Sigmoid colon (tissue), 7 donors: ENCODE measurements around the gene IL3RA. TPM values are rescaled to one million over a fixed set of nuclear protein-coding genes. Genes with fewer than 3 reads are reported as not detected.
A peak's percentile ranks its signal among the peaks of the same experiment; 100 is the strongest.
"Not testable (repeated sequence)": the region's sequence is repeated elsewhere in the genome, so short reads cannot be mapped to it uniquely, and the experiment has no call there.

ENCODE experiments used
- DNase-seq: peaks from one replicate; pipeline ENCODE4 v3.0.0-alpha.2; 2019
- H3K27ac ChIP-seq, 4 donors: fragments of 200-600 bp; sonication (generic); one replicate each; pipeline ENCODE4 v1.5.1; 2016 to 2019; ENCODE audit warnings: mild to moderate bottlenecking in 1 of 4
- H3K27me3 ChIP-seq, 3 donors: fragments of 200-600 bp; sonication (generic); one replicate each; pipeline ENCODE4 v1.5.1; 2019; ENCODE audit warnings: mild to moderate bottlenecking in 1 of 3
- H3K36me3 ChIP-seq, 4 donors: fragments of 200-600 bp; sonication (generic); one replicate each; pipeline ENCODE4 v1.5.1; 2016 to 2019
- H3K4me1 ChIP-seq, 4 donors: fragments of 200-600 bp; sonication (generic); one replicate each; pipeline ENCODE4 v1.5.1; 2017 to 2019
- H3K4me3 ChIP-seq, 4 donors: fragments of 200-600 bp; sonication (generic); one replicate each; pipeline ENCODE4 v1.5.1; 2017 to 2019; ENCODE audit warnings: mild to moderate bottlenecking in 2 of 4, moderate library complexity in 1 of 4
- H3K9me3 ChIP-seq, 4 donors: fragments of 200-600 bp in 3 of 4; sonication (generic) in 3 of 4; one replicate each; pipeline versions ENCODE4 v1.5.1 to v1.6.1; 2013 to 2019
- CTCF ChIP-seq, 4 experiments: fragments of 450-650 bp in 3 of 4; fragments of 200-600 bp in 1 of 4; IDR thresholded peaks; one replicate each; pipeline ENCODE4 v1.5.1; 2016 to 2019; ENCODE audit warnings: antibody characterized with exemption in 4 of 4, mild to moderate bottlenecking in 3 of 4, moderate library complexity in 2 of 4
- EP300 ChIP-seq, 4 donors: sonication (generic); formaldehyde crosslinking; IDR thresholded peaks; one replicate each; pipeline ENCODE4 v1.6.1; 2017; ENCODE audit warnings: antibody characterized with exemption in 4 of 4
- POLR2A ChIP-seq, 2 donors: fragments of 450-650 bp; IDR thresholded peaks; one replicate each; pipeline ENCODE4 v1.6.1; 2016; ENCODE audit warnings: antibody characterized with exemption in 2 of 2, mild to moderate bottlenecking in 2 of 2, moderate library complexity in 2 of 2
- POLR2AphosphoS5 ChIP-seq, 4 donors: sonication (generic); formaldehyde crosslinking; IDR thresholded peaks; one replicate each; pipeline ENCODE4 v1.6.1; 2017; ENCODE audit warnings: antibody characterized with exemption in 4 of 4
- WGBS, 2 donors: extraction: QIAGEN DNeasy Blood & Tissue Kit; methylation state at CpG; one replicate each; pipeline ENCODE4 v1.1.7; 2013; 5-methylcytosine and 5-hydroxymethylcytosine counted together
- intact Hi-C: fragments of 100-400 bp; cut with DNase I; formaldehyde crosslinking; loops from one replicate; pipeline ENCODE4 v1.15.1; 2023
- polyA plus RNA-seq, 3 donors: library from polyadenylated mRNA; stranded (reverse); fragments of 200-250 nt; gene quantifications; one replicate each; pipeline ENCODE4 v1.2.3, GENCODE V29; 2013
- small RNA-seq, 3 donors: library from RNA; depleted of rRNA; stranded (forward); fragments of <200 nt; gene quantifications; one replicate each; pipeline ENCODE3, GENCODE V24; 2016
- total RNA-seq, 4 donors: library from RNA; depleted of rRNA; stranded (reverse); fragments of >200 nt; gene quantifications; one replicate each; pipeline ENCODE4 v1.1.0, GENCODE V29; 2016
- donor health status: healthy with polysubstance abuse.
- donor health status: Bipolar disorder and iron deficiency.
- donor health status: healthy.

IL3RA gene
- total and polyA plus RNA-seq, 7 donors = 1.2 to 13.4 (median 5.6) TPM

GRCh38 chrX:1424147-1424851 is 87.7 kb downstream of the IL3RA start:
- 84 to 87% methylated on average over 9 of the region's 9 CpGs for WGBS, 2 donors
- TF ChIP-seq EP300 (IDR thresholded peaks at IDR 0.05) = no peak

GRCh38 chrX:1425381-1425780 is 88.8 kb downstream of the IL3RA start:
- Histone ChIP-seq H3K4me3 (no peak overlapping the region), H3K27ac (no peak overlapping the region), H3K4me1 (no peaks in the 10 kb centered on the region), H3K27me3 (no peaks in the 10 kb centered on the region), H3K9me3 (peaks cover 0 to 6% (median 5%) of the 10 kb centered on the region in 4 donors), H3K36me3 (peaks cover 11 to 58% (median 27%) of the 10 kb centered on the region in 4 donors)
- peak; percentile 28 for DNase-seq
- intact Hi-C loops = no loop called here
- no peak for TF ChIP-seq POLR2AphosphoS5 (IDR thresholded peaks at IDR 0.05)
- no peak for TF ChIP-seq CTCF (IDR thresholded peaks at IDR 0.05)
- TF ChIP-seq POLR2A (IDR thresholded peaks at IDR 0.05) = no peak
- no peak for TF ChIP-seq EP300 (IDR thresholded peaks at IDR 0.05)
- WGBS, 2 donors = 87 to 88% methylated on average over 10 of the region's 10 CpGs

More at GRCh38 chrX:1424147-1424851, 87.7 kb downstream of the IL3RA start:
- Histone ChIP-seq H3K4me3 (no peak overlapping the region), H3K4me1 (no peaks in the 10 kb centered on the region), H3K9me3 (peaks cover 0 to 6% (median 5%) of the 10 kb centered on the region in 4 donors), H3K36me3 (peaks cover 11 to 63% (median 27%) of the 10 kb centered on the region in 4 donors), H3K27me3 (no peaks in the 10 kb centered on the region), H3K27ac (no peak overlapping the region)
- intact Hi-C loops = no loop called here
- DNase-seq = peak; percentile 15

- H3K27me3 ChIP-seq, intact Hi-C loops, H3K27ac ChIP-seq, H3K9me3 ChIP-seq, H3K4me3 ChIP-seq, H3K4me1 ChIP-seq: not testable (repeated sequence)
- peaks cover 11 to 49% (median 26%) of the 10 kb centered on the region in 4 donors for H3K36me3 ChIP-seq
- DNase-seq = peak; percentile 44
- WGBS, 2 donors = 92 to 93% methylated on average over 16 of the region's 16 CpGs
Measured at GRCh38 chrX:1426321-1426720, 89.7 kb downstream of the IL3RA start.

- Histone ChIP-seq H3K9me3 (peaks cover 0 to 1% (median under 1%) of the 10 kb centered on the region in 4 donors), H3K27me3 (no peaks in the 10 kb centered on the region), H3K36me3 (peaks cover 11 to 42% (median 24%) of the 10 kb centered on the region in 4 donors), H3K4me3 (no peak overlapping the region), H3K27ac (no peak overlapping the region), H3K4me1 (no peaks in the 10 kb centered on the region)
- 96 to 97% methylated on average over 32 of the region's 32 CpGs for WGBS, 2 donors
- DNase-seq = peak; percentile 53
- TF ChIP-seq POLR2AphosphoS5 (IDR thresholded peaks at IDR 0.05) = no peak
- no peak for TF ChIP-seq CTCF (IDR thresholded peaks at IDR 0.05)
- TF ChIP-seq EP300 (IDR thresholded peaks at IDR 0.05) = no peak
- TF ChIP-seq POLR2A (IDR thresholded peaks at IDR 0.05) = no peak
- intact Hi-C loops = no loop called here
Measured at GRCh38 chrX:1427756-1428155, 91.2 kb downstream of the IL3RA start.

GRCh38 chrX:1430451-1430850 is 93.9 kb downstream of the IL3RA start:
- no peak for DNase-seq
- 93 to 96% methylated on average over 10 of the region's 10 CpGs for WGBS, 2 donors

More at GRCh38 chrX:1430451-1430850, 93.9 kb downstream of the IL3RA start:
- Histone ChIP-seq H3K27me3 (no peaks in the 10 kb centered on the region), H3K4me1 (no peaks in the 10 kb centered on the region), H3K36me3 (peaks cover 4 to 45% (median 21%) of the 10 kb centered on the region in 4 donors), H3K4me3 (no peak overlapping the region), H3K27ac (no peak overlapping the region), H3K9me3 (no peaks in the 10 kb centered on the region)
- intact Hi-C loops = no loop called here
- TF ChIP-seq POLR2A (IDR thresholded peaks at IDR 0.05) = no peak
- no peak for TF ChIP-seq CTCF (IDR thresholded peaks at IDR 0.05)
- TF ChIP-seq POLR2AphosphoS5 (IDR thresholded peaks at IDR 0.05) = no peak
- TF ChIP-seq EP300 (IDR thresholded peaks at IDR 0.05) = no peak

Small RNAs within 50 kb of the gene (small RNA-seq; reads per million reads assigned to genes)
- gene MIR3690 (0 reads per million in 3 donors), gene RNA5SP498 (0 to 0.15 (median 0.06) reads per million in 3 donors)

Other genes starting within 250 kb of the IL3RA start
- gene CRLF2, start 124.1 kb upstream of the IL3RA start, total RNA-seq = 1 to 10 TPM in 1 of 4 donors, under 1 TPM in 2, not detected in 1; 0.41 to 1.1 (median 0.71) TPM
- gene CRLF2, start 124.1 kb upstream of the IL3RA start, polyA plus RNA-seq = under 1 TPM in 1 of 3 donors, not detected in 2; 0.77 TPM
- 1 to 10 TPM; 3.4 to 8.6 (median 5.7) TPM for gene CSF2RA, start 68.0 kb upstream of the IL3RA start, total RNA-seq
- gene CSF2RA, start 68.0 kb upstream of the IL3RA start, polyA plus RNA-seq = 10 to 100 TPM in 1 of 3 donors, 1 to 10 TPM in 2; 4.2 to 14.1 (median 9.4) TPM
- gene SLC25A6, start 55.3 kb downstream of the IL3RA start, total RNA-seq = 100 to 1,000 TPM; 329 to 493 (median 469) TPM
- gene SLC25A6, start 55.3 kb downstream of the IL3RA start, polyA plus RNA-seq = 100 to 1,000 TPM; 449 to 644 (median 517) TPM
- 10 to 100 TPM; 20.8 to 30.6 (median 29.3) TPM for gene ASMTL, start 116.1 kb downstream of the IL3RA start, total RNA-seq
- gene ASMTL, start 116.1 kb downstream of the IL3RA start, polyA plus RNA-seq = 10 to 100 TPM; 11.8 to 24.0 (median 21.0) TPM
- 1 to 10 TPM in 1 of 4 donors, under 1 TPM in 3; 0.28 to 1.8 (median 0.75) TPM for gene P2RY8, start 200.4 kb downstream of the IL3RA start, total RNA-seq
- gene P2RY8, start 200.4 kb downstream of the IL3RA start, polyA plus RNA-seq = 10 to 100 TPM in 1 of 3 donors, under 1 TPM in 1, not detected in 1; 0.92 to 15.0 TPM